HG03378 (cell line): Measurements from ENCODE around the gene SPCS1.
"Not testable (repeated sequence)": the region's sequence is repeated elsewhere in the genome, so short reads cannot be mapped to it uniquely, and the experiment has no call there.

Experiments
- ATAC-seq: cut with Tn5 transposase; IDR thresholded peaks from one replicate; pipeline ENCODE4 v1.9.1; 2021; ENCODE audit warnings: mild to moderate bottlenecking, moderate library complexity; ENCODE audit not compliant: unreplicated experiment

SPCS1 gene

GRCh38 chr3:52705688-52706686 is at the start of gene SPCS1, which contains the start of gene GLT8D1:
TSS of gene SPCS1 (plus strand) at chr3:52706106. CDS start at chr3:52706247, 141 bp downstream.
TSS of gene GLT8D1 (minus strand) at chr3:52705791. CDS start at chr3:52700460, 5,331 bp downstream.
- ATAC-seq = peak; percentile 52

GRCh38 chr3:52660046-52660445 is 45.9 kb upstream of the SPCS1 start:
- no peak for ATAC-seq

- ATAC-seq = no peak
Measured at GRCh38 chr3:52663098-52663497, 42.8 kb upstream of the SPCS1 start.

- peak; percentile 90 for ATAC-seq
Measured at GRCh38 chr3:52670621-52671521, 35.0 kb upstream of the SPCS1 start.

GRCh38 chr3:52671676-52672075 is 34.2 kb upstream of the SPCS1 start:
- ATAC-seq = no peak

- ATAC-seq = not testable (repeated sequence)
Measured at GRCh38 chr3:52676201-52676600, 29.7 kb upstream of the SPCS1 start.

GRCh38 chr3:52678265-52679198 is 27.4 kb upstream of the SPCS1 start:
- ATAC-seq = no peak

- ATAC-seq = no peak
Measured at GRCh38 chr3:52679199-52679538, 26.7 kb upstream of the SPCS1 start.

- ATAC-seq = no peak
Measured at GRCh38 chr3:52679811-52680210, 26.1 kb upstream of the SPCS1 start.

GRCh38 chr3:52681596-52681995 is 24.3 kb upstream of the SPCS1 start:
- no peak for ATAC-seq

GRCh38 chr3:52682016-52682415 is 23.9 kb upstream of the SPCS1 start:
- no peak for ATAC-seq

GRCh38 chr3:52683611-52684010 is 22.3 kb upstream of the SPCS1 start:
- no peak for ATAC-seq

GRCh38 chr3:52684184-52684583 is 21.7 kb upstream of the SPCS1 start:
- ATAC-seq = no peak

GRCh38 chr3:52685285-52685708 is 20.6 kb upstream of the SPCS1 start:
- peak; percentile 41 for ATAC-seq

- ATAC-seq = peak; percentile 71
Measured at GRCh38 chr3:52685709-52686691, 19.9 kb upstream of the SPCS1 start, which contains the start of the genes GNL3 and PBRM1. TSS of gene GNL3 (plus strand) at chr3:52686032. CDS start at chr3:52686093, 61 bp downstream. TSS of gene PBRM1 (minus strand) at chr3:52685913.

GRCh38 chr3:52688266-52688665 is 17.6 kb upstream of the SPCS1 start:
- ATAC-seq = no peak

GRCh38 chr3:52689151-52689550 is 16.8 kb upstream of the SPCS1 start:
- no peak for ATAC-seq

- ATAC-seq = no peak
Measured at GRCh38 chr3:52690560-52690959, 15.3 kb upstream of the SPCS1 start.

- ATAC-seq = no peak
Measured at GRCh38 chr3:52693071-52693470, 12.8 kb upstream of the SPCS1 start.
